SK-N-SH treated with all-trans-retinoic acid at 6 μM for 48 hours (cell line): ENCODE measurements around the gene LYRM9.

Experiments
- ARNTL ChIP-seq: fragments of 450-650 bp; formaldehyde crosslinking; IDR thresholded peaks from 2 replicates; pipeline ENCODE4 v1.5.0; 2020; ENCODE audit warnings: low read depth, mild to moderate bottlenecking, moderate library complexity, borderline replicate concordance
- OSR1 ChIP-seq: fragments of 250-450 bp; sonication (Bioruptor Pico); IDR thresholded peaks from 2 replicates; pipeline ENCODE4 v1.8.0; 2022; ENCODE audit warnings: moderate library complexity, mild to moderate bottlenecking, inconsistent platforms
- PATZ1 ChIP-seq: fragments of 250-450 bp; sonication (Bioruptor Pico); IDR thresholded peaks from 2 replicates; pipeline ENCODE4 v1.8.0; 2020; ENCODE audit warnings: mild to moderate bottlenecking, moderate library complexity, borderline replicate concordance
- SNAI2 ChIP-seq: fragments of 250-450 bp; sonication (Bioruptor Pico); IDR thresholded peaks from 2 replicates; pipeline ENCODE4 v1.5.0; 2020; ENCODE audit warnings: mild to moderate bottlenecking, moderate library complexity
- TCF4 ChIP-seq: fragments of 250-450 bp; sonication (Bioruptor Pico); IDR thresholded peaks from 2 replicates; pipeline ENCODE4 v1.8.0; 2021; ENCODE audit warnings: mild to moderate bottlenecking, moderate library complexity, borderline replicate concordance
- ZC3H10 ChIP-seq: fragments of 250-450 bp; sonication (Bioruptor Pico); IDR thresholded peaks from 2 replicates; pipeline ENCODE4 v1.5.1; 2021; ENCODE audit warnings: mild to moderate bottlenecking, moderate library complexity
- ZFP3 ChIP-seq: fragments of 250-450 bp; sonication (Bioruptor Pico); IDR thresholded peaks from 2 replicates; pipeline ENCODE4 v1.5.0; 2020; ENCODE audit warnings: mild to moderate bottlenecking, moderate library complexity
- ZFP30 ChIP-seq: fragments of 450-650 bp; formaldehyde crosslinking; IDR thresholded peaks from 2 replicates; pipeline ENCODE4 v1.5.0; 2022; ENCODE audit warnings: mild to moderate bottlenecking, moderate library complexity
- ZNF8 ChIP-seq: fragments of 450-650 bp; formaldehyde crosslinking; IDR thresholded peaks from 2 replicates; pipeline ENCODE4 v1.5.0; 2020; ENCODE audit warnings: mild to moderate bottlenecking, moderate library complexity

GRCh38 chr17:27940503-27941428 lies 47.6 kb upstream of the LYRM9 start:
- TF ChIP-seq ZFP30 (CRISPR knock-in tag) (no peak), OSR1 (CRISPR knock-in tag) (no peak), SNAI2 (no peak), ARNTL (CRISPR knock-in tag) (no peak), PATZ1 (CRISPR knock-in tag) (no peak), ZFP3 (CRISPR knock-in tag) (no peak), TCF4 (CRISPR knock-in tag) (no peak), ZNF8 (no peak), ZC3H10 (CRISPR knock-in tag) (no peak)
